GM18511 (cell line): ENCODE data around the gene YIPF3.
A peak's percentile ranks its signal among the peaks of the same experiment; 100 is the strongest.

Source experiments
- ATAC-seq: cut with Tn5 transposase; IDR thresholded peaks from one replicate; pipeline ENCODE4 v1.9.1; 2021; ENCODE audit warnings: mild to moderate bottlenecking, moderate library complexity; ENCODE audit not compliant: unreplicated experiment

Gene YIPF3

DNA sequence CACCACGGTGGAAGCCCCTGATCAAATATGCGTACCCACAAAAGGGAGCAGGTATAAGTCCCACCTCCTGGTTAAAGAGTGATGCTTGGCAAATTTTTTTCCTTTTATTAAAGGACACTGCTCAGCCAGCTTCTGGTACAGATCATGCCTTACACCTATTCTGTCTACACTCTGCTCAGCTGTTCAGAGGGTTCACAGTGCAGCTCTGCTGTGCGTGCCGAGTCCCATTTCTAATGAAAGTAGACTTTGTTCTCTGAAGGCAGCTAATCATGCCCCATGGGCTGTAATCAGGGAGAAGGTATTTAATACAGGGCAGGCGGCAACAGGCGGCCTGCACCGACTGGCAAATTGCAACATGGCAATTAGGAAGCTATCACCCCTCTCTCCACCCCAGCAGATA lies 22.9 kb downstream of the YIPF3 start:
- ATAC-seq, result no peak

- no peak for ATAC-seq
Observed at GRCh38 chr6:43493230-43493629, 23.5 kb downstream of the YIPF3 start.

- ATAC-seq, result no peak
Observed at GRCh38 chr6:43492673-43493072, 24.1 kb downstream of the YIPF3 start.

- no peak for ATAC-seq
Observed at GRCh38 chr6:43491750-43492661, 24.7 kb downstream of the YIPF3 start.

DNA sequence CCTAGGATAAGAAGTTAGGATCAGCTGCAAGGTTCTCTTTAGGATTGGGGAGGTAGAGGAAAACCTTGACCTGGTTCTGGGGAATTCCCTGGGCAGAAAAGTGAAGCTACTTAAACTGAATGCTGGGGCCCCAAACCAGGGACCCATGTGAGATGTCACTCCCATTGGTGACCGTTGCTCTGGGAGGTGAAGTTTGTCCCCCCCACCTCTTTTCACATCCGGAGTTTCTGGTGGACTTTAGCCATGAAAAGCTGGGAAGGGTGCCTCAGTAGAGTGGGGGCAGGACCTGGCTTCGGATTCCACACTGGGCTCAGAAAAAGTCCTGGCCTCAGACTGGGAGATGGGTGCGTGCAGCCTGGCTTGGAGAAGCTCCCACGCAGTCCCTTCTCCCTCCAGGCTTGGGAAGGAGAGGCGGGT lies 26.2 kb downstream of the YIPF3 start:
- ATAC-seq, result no peak

- ATAC-seq, result no peak
Observed at GRCh38 chr6:43489277-43490072, 27.3 kb downstream of the YIPF3 start.

- no peak for ATAC-seq
Observed at GRCh38 chr6:43488667-43489276, 28.0 kb downstream of the YIPF3 start.

DNA sequence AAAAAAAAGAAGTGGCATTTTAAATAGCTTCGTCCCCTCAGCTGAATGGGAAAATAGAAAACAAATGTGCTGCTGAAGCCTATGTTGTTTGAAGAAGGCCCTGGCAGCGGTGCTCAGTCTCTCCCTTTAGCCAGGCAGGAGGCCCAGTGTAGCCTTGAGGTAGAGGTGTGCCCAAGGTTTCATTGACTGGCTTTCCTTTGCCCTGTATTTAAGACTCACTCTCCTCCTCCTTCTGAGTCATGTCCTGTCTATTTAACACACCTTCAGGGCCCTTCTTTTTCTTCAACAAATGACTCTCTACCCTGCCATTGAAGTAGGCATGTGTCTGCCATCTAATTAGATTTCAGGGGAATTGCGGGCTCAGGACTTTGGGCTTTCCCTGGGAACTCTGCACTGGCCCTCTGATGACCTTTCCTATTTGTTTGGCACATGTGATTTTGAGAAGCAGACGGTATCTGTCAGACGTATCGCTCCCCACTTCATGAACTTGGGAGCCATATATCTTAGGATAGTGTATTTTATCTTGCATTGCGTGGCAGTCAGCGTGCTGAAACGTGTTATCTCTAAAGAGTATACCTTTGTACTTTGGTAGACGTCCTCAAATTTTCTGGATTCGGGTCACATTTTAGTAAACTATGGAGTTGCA lies 35.0 kb downstream of the YIPF3 start:
- ATAC-seq, result no peak

DNA sequence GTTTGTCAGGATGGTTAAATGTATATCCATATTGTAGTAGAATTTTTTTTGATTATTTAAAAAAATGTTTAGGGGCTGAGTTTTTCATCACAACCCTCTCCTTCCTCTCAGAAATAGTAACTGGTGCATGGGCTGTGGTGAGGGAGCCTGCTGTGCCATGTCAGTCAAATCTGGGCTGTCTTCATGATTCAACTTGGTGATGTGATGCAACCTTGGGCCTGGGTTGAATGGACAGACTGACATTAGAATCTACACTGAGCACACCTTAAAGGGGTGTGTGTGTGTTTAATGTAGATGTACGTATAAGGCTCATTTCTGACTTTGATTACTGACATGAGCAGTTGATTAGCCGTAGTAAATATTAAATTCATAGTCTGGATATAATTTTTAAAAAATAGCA lies 35.7 kb downstream of the YIPF3 start:
- no peak for ATAC-seq

DNA sequence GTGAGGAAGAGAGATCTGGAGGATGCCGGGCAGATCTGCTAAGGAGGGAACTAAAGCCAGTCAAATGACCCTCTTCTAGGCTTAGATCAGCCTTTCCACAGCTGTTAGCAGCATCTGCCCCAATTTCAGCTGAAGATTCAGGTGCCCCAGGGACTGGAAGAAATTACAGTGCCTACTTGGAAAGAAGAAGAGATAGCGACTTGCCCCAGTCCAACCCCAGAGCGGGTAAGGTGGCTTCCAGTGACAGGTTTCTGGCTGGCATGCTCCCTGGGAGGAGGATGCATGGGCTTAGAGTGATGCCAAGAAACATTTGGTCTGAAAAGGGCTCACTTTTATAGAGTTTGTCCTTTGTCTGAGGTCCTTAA lies 38.7 kb downstream of the YIPF3 start:
- no peak for ATAC-seq

GRCh38 chr6:43477235-43478007 lies 39.3 kb downstream of the YIPF3 start, which contains the start of gene TJAP1:
Gene TJAP1, plus strand, starts transcription at chr6:43477570. Its CDS starts 21,432 bp downstream, at chr6:43499002.
- ATAC-seq, result peak; percentile 97

DNA sequence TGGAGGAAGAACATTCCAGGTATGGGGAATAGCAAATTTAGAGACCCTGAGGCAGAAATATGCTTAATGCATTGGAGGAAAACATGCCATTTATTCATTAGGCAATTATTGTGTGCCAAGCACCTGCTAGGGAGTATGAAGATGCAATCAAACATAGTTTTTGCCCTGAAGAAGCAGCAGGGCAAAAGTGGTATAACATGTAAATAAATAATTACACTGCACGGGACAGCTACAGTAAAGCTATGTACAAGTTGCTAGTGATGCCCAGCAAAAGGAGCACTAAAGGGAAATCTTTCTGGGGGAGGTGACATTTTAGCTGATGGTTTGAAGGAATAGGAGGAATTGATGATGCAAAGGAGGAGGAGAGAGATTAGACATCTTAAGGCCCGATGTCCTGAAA lies 40.0 kb downstream of the YIPF3 start:
- ATAC-seq, result no peak

DNA sequence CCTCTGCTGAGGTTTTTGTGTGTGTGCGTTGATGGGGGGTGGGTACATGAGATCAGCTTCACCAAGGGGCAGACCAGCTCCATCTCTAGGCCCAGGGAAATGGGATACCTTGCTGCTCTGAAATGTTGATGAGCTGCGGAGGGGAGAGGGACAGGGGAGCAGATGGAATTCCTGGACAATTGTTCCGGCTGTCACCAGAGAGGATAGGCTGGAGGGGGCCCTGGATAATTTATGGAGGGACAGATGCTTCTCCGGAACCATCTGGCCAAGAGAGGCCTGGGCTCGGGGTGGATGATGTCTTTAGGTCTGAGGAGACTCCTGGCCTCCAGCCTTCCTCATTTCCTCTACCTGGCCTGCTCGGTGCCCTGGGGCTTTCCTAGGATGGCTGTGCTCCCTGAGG lies 41.2 kb downstream of the YIPF3 start:
- ATAC-seq, result no peak

- ATAC-seq, result no peak
Observed at GRCh38 chr6:43472515-43472914, 44.2 kb downstream of the YIPF3 start.

- ATAC-seq, result no peak
Observed at GRCh38 chr6:43471399-43471798, 45.3 kb downstream of the YIPF3 start.

DNA sequence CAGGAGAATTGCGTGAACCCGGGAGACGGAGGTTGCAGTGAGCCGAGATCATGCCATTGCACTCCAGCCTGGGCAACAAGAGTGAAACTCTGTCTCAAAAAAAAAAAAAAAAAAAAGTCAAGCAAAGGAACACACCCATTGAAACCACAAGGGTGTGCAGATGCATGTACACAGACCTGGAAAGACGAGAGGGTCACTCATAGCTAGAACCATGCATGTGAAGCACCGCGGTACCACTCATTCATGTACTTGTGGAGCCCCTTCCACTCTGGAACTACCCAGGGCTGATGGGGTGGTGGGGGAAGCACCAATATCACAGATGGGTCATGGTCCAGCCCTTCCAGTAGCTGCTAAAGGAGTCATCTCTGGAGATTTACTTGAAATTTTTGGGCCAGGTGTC lies 46.8 kb downstream of the YIPF3 start:
- no peak for ATAC-seq

GRCh38 chr6:43468748-43469681 lies 47.7 kb downstream of the YIPF3 start:
- no peak for ATAC-seq

- ATAC-seq, result no peak
Observed at GRCh38 chr6:43468240-43468639, 48.5 kb downstream of the YIPF3 start.

- no peak for ATAC-seq
Observed at GRCh38 chr6:43467752-43468151, 49.0 kb downstream of the YIPF3 start.
